G401 (cell line): Measurements from ENCODE around the gene RNLS. TPM values are rescaled to one million over a fixed set of nuclear protein-coding genes. Genes with fewer than 3 reads are reported as not detected.

Source experiments
- DNase-seq: peaks from one replicate; pipeline ENCODE4 v3.0.0-alpha.2; 2015; ENCODE audit warnings: low spot score
- in situ Hi-C: cut with HindIII; loops from 2 replicates; pipeline ENCODE4 v1.10.0; 2016; ENCODE audit warnings: low sequenced_read_pairs, mixed read lengths
- total RNA-seq: library from RNA; depleted of rRNA; stranded (reverse); fragments of >200 nt; shearing (Covaris generic); gene quantifications from 2 replicates; pipeline ENCODE4 v1.2.3, GENCODE V29; 2014

Gene RNLS
- total RNA-seq, 1 experiment from 2014 or later: 1.8 TPM

GRCh38 chr10:88457660-88458059 is 125.5 kb downstream of the RNLS start:
- in situ Hi-C loops: no loop called here
- no peak for DNase-seq

- no peak for DNase-seq
- in situ Hi-C loops: no loop called here
Observed at GRCh38 chr10:88456730-88457129, 126.4 kb downstream of the RNLS start.

- in situ Hi-C loops: no loop called here
- no peak for DNase-seq
Observed at GRCh38 chr10:88455831-88456230, 127.3 kb downstream of the RNLS start.

GRCh38 chr10:88450201-88450600 is 132.9 kb downstream of the RNLS start:
- DNase-seq: no peak
- in situ Hi-C loops: no loop called here

- no peak for DNase-seq
- in situ Hi-C loops: no loop called here
Observed at GRCh38 chr10:88442716-88443115, 140.4 kb downstream of the RNLS start.

- in situ Hi-C loops: no loop called here
- no peak for DNase-seq
Observed at GRCh38 chr10:88440541-88440940, 142.6 kb downstream of the RNLS start.

GRCh38 chr10:88439932-88440331 is 143.2 kb downstream of the RNLS start:
- in situ Hi-C loops: no loop called here

GRCh38 chr10:88437411-88437810 is 145.7 kb downstream of the RNLS start:
- no peak for DNase-seq
- in situ Hi-C loops: no loop called here

More at GRCh38 chr10:88439932-88440331, 143.2 kb downstream of the RNLS start:
- no peak for DNase-seq

- no peak for DNase-seq
- in situ Hi-C loops: no loop called here
Observed at GRCh38 chr10:88433565-88434186, 149.4 kb downstream of the RNLS start.

- no peak for DNase-seq
- in situ Hi-C loops: no loop called here
Observed at GRCh38 chr10:88431103-88431502, 152.0 kb downstream of the RNLS start.

- in situ Hi-C loops: no loop called here
Observed at GRCh38 chr10:88428976-88429375, 154.1 kb downstream of the RNLS start.

GRCh38 chr10:88428442-88428841 is 154.7 kb downstream of the RNLS start:
- in situ Hi-C loops: no loop called here
- DNase-seq: no peak

More at GRCh38 chr10:88428976-88429375, 154.1 kb downstream of the RNLS start:
- no peak for DNase-seq

- in situ Hi-C loops: no loop called here
- no peak for DNase-seq
Observed at GRCh38 chr10:88427024-88427423, 156.1 kb downstream of the RNLS start.

GRCh38 chr10:88424881-88425280 is 158.2 kb downstream of the RNLS start:
- in situ Hi-C loops: no loop called here

GRCh38 chr10:88423732-88424131 is 159.4 kb downstream of the RNLS start:
- DNase-seq: no peak
- in situ Hi-C loops: no loop called here

More at GRCh38 chr10:88424881-88425280, 158.2 kb downstream of the RNLS start:
- DNase-seq: no peak

GRCh38 chr10:88421590-88421989 is 161.5 kb downstream of the RNLS start:
- in situ Hi-C loops: no loop called here

GRCh38 chr10:88418871-88419270 is 164.2 kb downstream of the RNLS start:
- in situ Hi-C loops: no loop called here
- DNase-seq: no peak

More at GRCh38 chr10:88421590-88421989, 161.5 kb downstream of the RNLS start:
- DNase-seq: no peak

GRCh38 chr10:88417387-88418030 is 165.6 kb downstream of the RNLS start:
- in situ Hi-C loops: no loop called here
- no peak for DNase-seq

GRCh38 chr10:88416801-88417200 is 166.3 kb downstream of the RNLS start:
- no peak for DNase-seq
- in situ Hi-C loops: no loop called here

GRCh38 chr10:88415533-88416130 is 167.5 kb downstream of the RNLS start:
- DNase-seq: no peak

GRCh38 chr10:88413412-88413811 is 169.7 kb downstream of the RNLS start:
- in situ Hi-C loops: no loop called here
- DNase-seq: no peak

More at GRCh38 chr10:88415533-88416130, 167.5 kb downstream of the RNLS start:
- in situ Hi-C loops: no loop called here
